SK-N-SH treated with all-trans-retinoic acid at 6 μM for 48 hours (cell line): Measurements from ENCODE around the gene CCL14.

Experiments used
- ATAC-seq: fragments of 200-7000 bp; cut with Tn5 transposase; 3 replicates; pipeline ENCODE4 v1.9.1; 2020; ENCODE audit warnings: mild to moderate bottlenecking, moderate library complexity
- ARNTL ChIP-seq: fragments of 450-650 bp; formaldehyde crosslinking; IDR thresholded peaks from 2 replicates; pipeline ENCODE4 v1.5.0; 2020; ENCODE audit warnings: low read depth, mild to moderate bottlenecking, moderate library complexity, borderline replicate concordance
- BACH2 ChIP-seq: fragments of 250-450 bp; sonication (Bioruptor Pico); IDR thresholded peaks from 2 replicates; pipeline ENCODE4 v1.9.0; 2021; ENCODE audit warnings: mild to moderate bottlenecking, borderline replicate concordance
- CSRNP3 ChIP-seq: fragments of 250-450 bp; sonication (Bioruptor Pico); IDR thresholded peaks from 2 replicates; pipeline ENCODE4 v1.5.1; 2021; ENCODE audit warnings: mild to moderate bottlenecking, moderate library complexity
- ESRRG ChIP-seq: fragments of 250-450 bp; sonication (Bioruptor Pico); IDR thresholded peaks from 2 replicates; pipeline ENCODE4 v1.6.1; 2021; ENCODE audit warnings: mild to moderate bottlenecking
- GLIS3 ChIP-seq: fragments of 250-450 bp; sonication (Bioruptor Pico); IDR thresholded peaks from 2 replicates; pipeline ENCODE4 v1.5.0; 2020; ENCODE audit warnings: mild to moderate bottlenecking, moderate library complexity
- ISL1 ChIP-seq: fragments of 250-450 bp; sonication (Bioruptor Pico); IDR thresholded peaks from 2 replicates; pipeline ENCODE4 v2.1.2; 2022; ENCODE audit warnings: mild to moderate bottlenecking, moderate library complexity
- OSR1 ChIP-seq: fragments of 250-450 bp; sonication (Bioruptor Pico); IDR thresholded peaks from 2 replicates; pipeline ENCODE4 v1.8.0; 2022; ENCODE audit warnings: moderate library complexity, mild to moderate bottlenecking, inconsistent platforms
- PATZ1 ChIP-seq: fragments of 250-450 bp; sonication (Bioruptor Pico); IDR thresholded peaks from 2 replicates; pipeline ENCODE4 v1.8.0; 2020; ENCODE audit warnings: mild to moderate bottlenecking, moderate library complexity, borderline replicate concordance
- POU6F1 ChIP-seq: fragments of 250-450 bp; sonication (Bioruptor Pico); IDR thresholded peaks from 2 replicates; pipeline ENCODE4 v1.8.0; 2021; ENCODE audit warnings: low read depth, mild to moderate bottlenecking, moderate library complexity, borderline replicate concordance
- PPARA ChIP-seq: fragments of 250-450 bp; sonication (Bioruptor Pico); IDR thresholded peaks from 2 replicates; pipeline ENCODE4 v1.5.0; 2020; ENCODE audit warnings: mild to moderate bottlenecking, borderline replicate concordance
- RARB ChIP-seq: fragments of 250-450 bp; sonication (Bioruptor Pico); IDR thresholded peaks from 2 replicates; pipeline ENCODE4 v1.8.0; 2021; ENCODE audit warnings: mild to moderate bottlenecking, moderate library complexity
- SNAI2 ChIP-seq: fragments of 250-450 bp; sonication (Bioruptor Pico); IDR thresholded peaks from 2 replicates; pipeline ENCODE4 v1.5.0; 2020; ENCODE audit warnings: mild to moderate bottlenecking, moderate library complexity
- TCF4 ChIP-seq: fragments of 250-450 bp; sonication (Bioruptor Pico); IDR thresholded peaks from 2 replicates; pipeline ENCODE4 v1.8.0; 2021; ENCODE audit warnings: mild to moderate bottlenecking, moderate library complexity, borderline replicate concordance
- TOX ChIP-seq: fragments of 250-450 bp; sonication (Bioruptor Pico); IDR thresholded peaks from 2 replicates; pipeline ENCODE4 v1.8.0; 2021; ENCODE audit warnings: mild to moderate bottlenecking, moderate library complexity, borderline replicate concordance
- TSHZ2 ChIP-seq: fragments of 250-450 bp; sonication (Bioruptor Pico); IDR thresholded peaks from 2 replicates; pipeline ENCODE4 v1.5.0; 2020; ENCODE audit warnings: mild to moderate bottlenecking, moderate library complexity
- ZC3H10 ChIP-seq: fragments of 250-450 bp; sonication (Bioruptor Pico); IDR thresholded peaks from 2 replicates; pipeline ENCODE4 v1.5.1; 2021; ENCODE audit warnings: mild to moderate bottlenecking, moderate library complexity
- ZFP3 ChIP-seq: fragments of 250-450 bp; sonication (Bioruptor Pico); IDR thresholded peaks from 2 replicates; pipeline ENCODE4 v1.5.0; 2020; ENCODE audit warnings: mild to moderate bottlenecking, moderate library complexity
- ZFP30 ChIP-seq: fragments of 450-650 bp; formaldehyde crosslinking; IDR thresholded peaks from 2 replicates; pipeline ENCODE4 v1.5.0; 2022; ENCODE audit warnings: mild to moderate bottlenecking, moderate library complexity
- ZNF70 ChIP-seq: fragments of 450-650 bp; formaldehyde crosslinking; IDR thresholded peaks from 2 replicates; pipeline ENCODE4 v1.5.0; 2020; ENCODE audit warnings: mild to moderate bottlenecking, moderate library complexity
- ZNF8 ChIP-seq: fragments of 450-650 bp; formaldehyde crosslinking; IDR thresholded peaks from 2 replicates; pipeline ENCODE4 v1.5.0; 2020; ENCODE audit warnings: mild to moderate bottlenecking, moderate library complexity
- TF ChIP-seq, protein P1 (sequence below): fragments of 250-450 bp; sonication (Bioruptor Pico); IDR thresholded peaks from 2 replicates; pipeline ENCODE4 v1.5.1; 2020; ENCODE audit warnings: low read depth, mild to moderate bottlenecking, moderate library complexity

Gene CCL14

DNA sequence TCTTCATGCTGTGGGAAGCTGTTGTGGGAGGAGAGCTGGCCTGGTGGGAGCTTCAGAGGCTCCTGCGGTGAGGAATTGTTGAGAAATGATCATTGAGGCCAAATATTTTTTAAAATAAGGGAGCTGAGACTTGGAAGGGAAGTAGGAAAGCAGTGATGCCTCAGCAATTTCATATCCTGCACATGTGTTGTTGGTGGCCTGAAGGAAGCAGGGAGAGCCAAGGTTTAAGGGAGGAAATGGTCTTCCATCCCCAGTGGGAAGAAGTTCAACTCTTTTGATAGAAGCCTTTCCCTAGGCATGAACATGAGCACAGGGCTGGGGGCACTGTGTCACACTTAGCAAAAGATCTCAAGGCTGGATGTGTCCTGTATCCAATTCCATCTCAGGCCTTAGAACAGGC lies at the start of gene CCL14:
Gene CCL14, minus strand, starts transcription at position 87 of the 400 bp plus-strand sequence. Its CDS starts 80 bp downstream, at position 7.
- TF ChIP-seq TOX (CRISPR knock-in tag) (no peak), ZFP30 (no peak), RARB (CRISPR knock-in tag) (no peak), BACH2 (CRISPR knock-in tag) (no peak), ISL1 (CRISPR knock-in tag) (no peak), ZNF8 (no peak), GLIS3 (no peak), ESRRG (CRISPR knock-in tag) (no peak), OSR1 (no peak), PATZ1 (no peak), TCF4 (CRISPR knock-in tag) (no peak)
- TF ChIP-seq, protein P1, sequence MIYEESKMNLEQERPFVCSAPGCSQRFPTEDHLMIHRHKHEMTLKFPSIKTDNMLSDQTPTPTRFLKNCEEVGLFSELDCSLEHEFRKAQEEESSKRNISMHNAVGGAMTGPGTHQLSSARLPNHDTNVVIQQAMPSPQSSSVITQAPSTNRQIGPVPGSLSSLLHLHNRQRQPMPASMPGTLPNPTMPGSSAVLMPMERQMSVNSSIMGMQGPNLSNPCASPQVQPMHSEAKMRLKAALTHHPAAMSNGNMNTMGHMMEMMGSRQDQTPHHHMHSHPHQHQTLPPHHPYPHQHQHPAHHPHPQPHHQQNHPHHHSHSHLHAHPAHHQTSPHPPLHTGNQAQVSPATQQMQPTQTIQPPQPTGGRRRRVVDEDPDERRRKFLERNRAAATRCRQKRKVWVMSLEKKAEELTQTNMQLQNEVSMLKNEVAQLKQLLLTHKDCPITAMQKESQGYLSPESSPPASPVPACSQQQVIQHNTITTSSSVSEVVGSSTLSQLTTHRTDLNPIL (CRISPR knock-in tag), result no peak
- TF ChIP-seq, all 23 proteins: peak for 0
- ATAC-seq, result no peak

DNA sequence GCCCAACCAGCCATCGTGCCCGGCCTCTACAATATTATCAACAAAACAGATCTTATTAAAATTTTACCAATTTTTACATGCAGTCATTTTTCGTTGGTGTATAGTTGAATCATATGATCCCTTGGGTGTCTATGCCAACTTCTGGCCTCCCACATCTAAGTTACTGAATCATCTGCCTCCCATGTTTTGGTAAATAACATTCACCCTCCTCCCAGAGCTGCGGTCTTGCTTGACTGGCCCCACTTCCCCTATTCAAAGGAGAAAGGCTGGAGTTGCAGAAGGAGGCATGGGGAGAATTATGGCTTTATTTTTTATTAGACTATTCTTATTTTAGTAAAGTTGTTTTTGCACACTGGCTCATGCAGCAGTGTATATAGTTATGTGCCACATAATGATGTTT lies 49.7 kb upstream of the CCL14 start:
- TF ChIP-seq ZFP30, result no peak
- no peak for TF ChIP-seq POU6F1
- TF ChIP-seq SNAI2, result no peak
- TF ChIP-seq ZC3H10, result no peak
- no peak for TF ChIP-seq CSRNP3 (CRISPR knock-in tag)
- no peak for TF ChIP-seq BACH2 (CRISPR knock-in tag)
- no peak for TF ChIP-seq ZNF8
- TF ChIP-seq ZFP3 (CRISPR knock-in tag), result no peak
- TF ChIP-seq ZNF70 (CRISPR knock-in tag), result no peak
- TF ChIP-seq ARNTL, result no peak
- TF ChIP-seq TCF4 (CRISPR knock-in tag), result no peak
- TF ChIP-seq ISL1 (CRISPR knock-in tag), result no peak
- no peak for TF ChIP-seq OSR1
- TF ChIP-seq TSHZ2 (CRISPR knock-in tag), result no peak
- TF ChIP-seq RARB (CRISPR knock-in tag), result no peak
- TF ChIP-seq ESRRG (CRISPR knock-in tag), result no peak
- no peak for TF ChIP-seq GLIS3
- no peak for TF ChIP-seq PPARA (CRISPR knock-in tag)
- no peak for ATAC-seq

- ATAC-seq, result no peak
- TF ChIP-seq, protein P1 (CRISPR knock-in tag), result no peak
- TF ChIP-seq PATZ1 (no peak), CSRNP3 (CRISPR knock-in tag) (no peak), TSHZ2 (CRISPR knock-in tag) (no peak), ZFP30 (no peak), ZC3H10 (no peak)
Measured at GRCh38 chr17:36034127-36034526, 47.6 kb upstream of the CCL14 start.
